GM23248 (cell line): ENCODE results near the gene CHST13.

Source experiments
- EZH2 ChIP-seq: fragments of 200-600 bp; sonication (generic); IDR thresholded peaks from 2 replicates; pipeline ENCODE4 v1.6.1; 2018; ENCODE audit warnings: antibody characterized with exemption, mild to moderate bottlenecking; ENCODE audit not compliant: insufficient read depth, poor library complexity, severe bottlenecking
- EZH2phosphoT487 ChIP-seq: fragments of 200-600 bp; sonication (generic); IDR thresholded peaks from 2 replicates; pipeline ENCODE4 v1.6.1; 2018; ENCODE audit warnings: antibody characterized with exemption, moderate library complexity, mild to moderate bottlenecking, low read depth; ENCODE audit not compliant: insufficient read depth

- TF ChIP-seq EZH2 (no peak), EZH2phosphoT487 (no peak)
These were observed 56.8 kb downstream of the CHST13 start for GRCh38 chr3:126580746-126581145.
